SK-N-SH treated with all-trans-retinoic acid at 6 μM for 48 hours (cell line): Measurements from ENCODE around the gene LAMP2.

Experiments used
- ATAC-seq: fragments of 200-7000 bp; cut with Tn5 transposase; 3 replicates; pipeline ENCODE4 v1.9.1; 2020; ENCODE audit warnings: mild to moderate bottlenecking, moderate library complexity
- ARNTL ChIP-seq: fragments of 450-650 bp; formaldehyde crosslinking; IDR thresholded peaks from 2 replicates; pipeline ENCODE4 v1.5.0; 2020; ENCODE audit warnings: low read depth, mild to moderate bottlenecking, moderate library complexity, borderline replicate concordance
- BACH2 ChIP-seq: fragments of 250-450 bp; sonication (Bioruptor Pico); IDR thresholded peaks from 2 replicates; pipeline ENCODE4 v1.9.0; 2021; ENCODE audit warnings: mild to moderate bottlenecking, borderline replicate concordance
- CSDC2 ChIP-seq: fragments of 250-450 bp; sonication (Bioruptor Pico); IDR thresholded peaks from 2 replicates; pipeline ENCODE4 v1.5.0; 2020; ENCODE audit warnings: mild to moderate bottlenecking, moderate library complexity
- GLIS3 ChIP-seq: fragments of 250-450 bp; sonication (Bioruptor Pico); IDR thresholded peaks from 2 replicates; pipeline ENCODE4 v1.5.0; 2020; ENCODE audit warnings: mild to moderate bottlenecking, moderate library complexity
- ISL1 ChIP-seq: fragments of 250-450 bp; sonication (Bioruptor Pico); IDR thresholded peaks from 2 replicates; pipeline ENCODE4 v2.1.2; 2022; ENCODE audit warnings: mild to moderate bottlenecking, moderate library complexity
- OSR1 ChIP-seq: fragments of 250-450 bp; sonication (Bioruptor Pico); IDR thresholded peaks from 2 replicates; pipeline ENCODE4 v1.8.0; 2022; ENCODE audit warnings: moderate library complexity, mild to moderate bottlenecking, inconsistent platforms
- SNAI2 ChIP-seq: fragments of 250-450 bp; sonication (Bioruptor Pico); IDR thresholded peaks from 2 replicates; pipeline ENCODE4 v1.5.0; 2020; ENCODE audit warnings: mild to moderate bottlenecking, moderate library complexity
- TCF4 ChIP-seq: fragments of 250-450 bp; sonication (Bioruptor Pico); IDR thresholded peaks from 2 replicates; pipeline ENCODE4 v1.8.0; 2021; ENCODE audit warnings: mild to moderate bottlenecking, moderate library complexity, borderline replicate concordance
- TOX ChIP-seq: fragments of 250-450 bp; sonication (Bioruptor Pico); IDR thresholded peaks from 2 replicates; pipeline ENCODE4 v1.8.0; 2021; ENCODE audit warnings: mild to moderate bottlenecking, moderate library complexity, borderline replicate concordance
- ZFP3 ChIP-seq: fragments of 250-450 bp; sonication (Bioruptor Pico); IDR thresholded peaks from 2 replicates; pipeline ENCODE4 v1.5.0; 2020; ENCODE audit warnings: mild to moderate bottlenecking, moderate library complexity
- ZFP30 ChIP-seq: fragments of 450-650 bp; formaldehyde crosslinking; IDR thresholded peaks from 2 replicates; pipeline ENCODE4 v1.5.0; 2022; ENCODE audit warnings: mild to moderate bottlenecking, moderate library complexity
- ZNF565 ChIP-seq: fragments of 450-650 bp; formaldehyde crosslinking; conservative IDR thresholded peaks from 2 replicates; pipeline ENCODE4 v1.5.0; 2020; ENCODE audit warnings: low read depth, mild to moderate bottlenecking, moderate library complexity
- ZNF8 ChIP-seq: fragments of 450-650 bp; formaldehyde crosslinking; IDR thresholded peaks from 2 replicates; pipeline ENCODE4 v1.5.0; 2020; ENCODE audit warnings: mild to moderate bottlenecking, moderate library complexity
- TF ChIP-seq, protein P1 (sequence below): fragments of 250-450 bp; sonication (Bioruptor Pico); IDR thresholded peaks from 2 replicates; pipeline ENCODE4 v1.5.1; 2021; ENCODE audit warnings: mild to moderate bottlenecking, moderate library complexity
- TF ChIP-seq, protein P2 (sequence below): fragments of 250-450 bp; sonication (Bioruptor Pico); IDR thresholded peaks from 2 replicates; pipeline ENCODE4 v1.5.1; 2020; ENCODE audit warnings: low read depth, mild to moderate bottlenecking, moderate library complexity
- TF ChIP-seq, protein P3 (sequence below): fragments of 250-450 bp; sonication (Bioruptor Pico); IDR thresholded peaks from 2 replicates; pipeline ENCODE4 v1.8.0; 2021; ENCODE audit warnings: low read depth, mild to moderate bottlenecking, moderate library complexity, borderline replicate concordance
- TF ChIP-seq, protein P4 (sequence below): fragments of 250-450 bp; sonication (Bioruptor Pico); IDR thresholded peaks from 2 replicates; pipeline ENCODE4 v1.8.0; 2020; ENCODE audit warnings: mild to moderate bottlenecking, moderate library complexity, borderline replicate concordance
- TF ChIP-seq, protein P5 (sequence below): fragments of 250-450 bp; sonication (Bioruptor Pico); IDR thresholded peaks from 2 replicates; pipeline ENCODE4 v1.5.0; 2020; ENCODE audit warnings: mild to moderate bottlenecking, moderate library complexity

Gene LAMP2

DNA sequence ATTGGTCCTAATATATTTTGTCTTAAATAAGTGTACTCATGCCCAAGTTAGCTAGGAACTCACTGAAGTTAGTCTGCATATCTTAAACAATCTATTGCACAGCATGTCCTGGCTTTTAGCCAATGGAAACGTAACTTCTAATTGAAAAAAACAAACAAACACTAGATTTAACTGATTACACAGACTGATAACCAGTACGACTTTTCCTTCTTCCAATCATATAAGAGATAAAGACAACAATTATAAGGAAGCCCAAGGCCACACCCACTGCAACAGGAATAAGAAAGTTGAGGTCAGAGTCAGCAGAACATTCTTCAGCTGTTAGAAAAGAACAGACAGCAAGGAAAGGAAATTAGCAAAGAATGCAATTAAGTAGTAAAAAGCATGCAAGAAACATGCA lies 40.8 kb downstream of the LAMP2 start:
- no peak for TF ChIP-seq ZFP3 (CRISPR knock-in tag)
- TF ChIP-seq OSR1 (CRISPR knock-in tag), result no peak
- TF ChIP-seq TCF4 (CRISPR knock-in tag), result no peak
- TF ChIP-seq ZNF8 (CRISPR knock-in tag), result no peak
- TF ChIP-seq, protein P1, sequence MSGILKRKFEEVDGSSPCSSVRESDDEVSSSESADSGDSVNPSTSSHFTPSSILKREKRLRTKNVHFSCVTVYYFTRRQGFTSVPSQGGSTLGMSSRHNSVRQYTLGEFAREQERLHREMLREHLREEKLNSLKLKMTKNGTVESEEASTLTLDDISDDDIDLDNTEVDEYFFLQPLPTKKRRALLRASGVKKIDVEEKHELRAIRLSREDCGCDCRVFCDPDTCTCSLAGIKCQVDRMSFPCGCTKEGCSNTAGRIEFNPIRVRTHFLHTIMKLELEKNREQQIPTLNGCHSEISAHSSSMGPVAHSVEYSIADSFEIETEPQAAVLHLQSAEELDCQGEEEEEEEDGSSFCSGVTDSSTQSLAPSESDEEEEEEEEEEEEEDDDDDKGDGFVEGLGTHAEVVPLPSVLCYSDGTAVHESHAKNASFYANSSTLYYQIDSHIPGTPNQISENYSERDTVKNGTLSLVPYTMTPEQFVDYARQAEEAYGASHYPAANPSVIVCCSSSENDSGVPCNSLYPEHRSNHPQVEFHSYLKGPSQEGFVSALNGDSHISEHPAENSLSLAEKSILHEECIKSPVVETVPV, result no peak
- no peak for TF ChIP-seq CSDC2 (CRISPR knock-in tag)
- TF ChIP-seq, protein P2, sequence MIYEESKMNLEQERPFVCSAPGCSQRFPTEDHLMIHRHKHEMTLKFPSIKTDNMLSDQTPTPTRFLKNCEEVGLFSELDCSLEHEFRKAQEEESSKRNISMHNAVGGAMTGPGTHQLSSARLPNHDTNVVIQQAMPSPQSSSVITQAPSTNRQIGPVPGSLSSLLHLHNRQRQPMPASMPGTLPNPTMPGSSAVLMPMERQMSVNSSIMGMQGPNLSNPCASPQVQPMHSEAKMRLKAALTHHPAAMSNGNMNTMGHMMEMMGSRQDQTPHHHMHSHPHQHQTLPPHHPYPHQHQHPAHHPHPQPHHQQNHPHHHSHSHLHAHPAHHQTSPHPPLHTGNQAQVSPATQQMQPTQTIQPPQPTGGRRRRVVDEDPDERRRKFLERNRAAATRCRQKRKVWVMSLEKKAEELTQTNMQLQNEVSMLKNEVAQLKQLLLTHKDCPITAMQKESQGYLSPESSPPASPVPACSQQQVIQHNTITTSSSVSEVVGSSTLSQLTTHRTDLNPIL (CRISPR knock-in tag), result no peak
- TF ChIP-seq, protein P3, sequence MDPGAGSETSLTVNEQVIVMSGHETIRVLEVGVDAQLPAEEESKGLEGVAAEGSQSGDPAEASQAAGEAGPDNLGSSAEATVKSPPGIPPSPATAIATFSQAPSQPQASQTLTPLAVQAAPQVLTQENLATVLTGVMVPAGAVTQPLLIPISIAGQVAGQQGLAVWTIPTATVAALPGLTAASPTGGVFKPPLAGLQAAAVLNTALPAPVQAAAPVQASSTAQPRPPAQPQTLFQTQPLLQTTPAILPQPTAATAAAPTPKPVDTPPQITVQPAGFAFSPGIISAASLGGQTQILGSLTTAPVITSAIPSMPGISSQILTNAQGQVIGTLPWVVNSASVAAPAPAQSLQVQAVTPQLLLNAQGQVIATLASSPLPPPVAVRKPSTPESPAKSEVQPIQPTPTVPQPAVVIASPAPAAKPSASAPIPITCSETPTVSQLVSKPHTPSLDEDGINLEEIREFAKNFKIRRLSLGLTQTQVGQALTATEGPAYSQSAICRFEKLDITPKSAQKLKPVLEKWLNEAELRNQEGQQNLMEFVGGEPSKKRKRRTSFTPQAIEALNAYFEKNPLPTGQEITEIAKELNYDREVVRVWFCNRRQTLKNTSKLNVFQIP (CRISPR knock-in tag), result no peak
- no peak for TF ChIP-seq GLIS3 (CRISPR knock-in tag)
- TF ChIP-seq ISL1 (CRISPR knock-in tag), result no peak
- TF ChIP-seq, protein P4, sequence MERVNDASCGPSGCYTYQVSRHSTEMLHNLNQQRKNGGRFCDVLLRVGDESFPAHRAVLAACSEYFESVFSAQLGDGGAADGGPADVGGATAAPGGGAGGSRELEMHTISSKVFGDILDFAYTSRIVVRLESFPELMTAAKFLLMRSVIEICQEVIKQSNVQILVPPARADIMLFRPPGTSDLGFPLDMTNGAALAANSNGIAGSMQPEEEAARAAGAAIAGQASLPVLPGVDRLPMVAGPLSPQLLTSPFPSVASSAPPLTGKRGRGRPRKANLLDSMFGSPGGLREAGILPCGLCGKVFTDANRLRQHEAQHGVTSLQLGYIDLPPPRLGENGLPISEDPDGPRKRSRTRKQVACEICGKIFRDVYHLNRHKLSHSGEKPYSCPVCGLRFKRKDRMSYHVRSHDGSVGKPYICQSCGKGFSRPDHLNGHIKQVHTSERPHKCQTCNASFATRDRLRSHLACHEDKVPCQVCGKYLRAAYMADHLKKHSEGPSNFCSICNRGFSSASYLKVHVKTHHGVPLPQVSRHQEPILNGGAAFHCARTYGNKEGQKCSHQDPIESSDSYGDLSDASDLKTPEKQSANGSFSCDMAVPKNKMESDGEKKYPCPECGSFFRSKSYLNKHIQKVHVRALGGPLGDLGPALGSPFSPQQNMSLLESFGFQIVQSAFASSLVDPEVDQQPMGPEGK, result no peak
- TF ChIP-seq SNAI2 (CRISPR knock-in tag), result no peak
- no peak for TF ChIP-seq ZNF565 (CRISPR knock-in tag)
- no peak for TF ChIP-seq BACH2 (CRISPR knock-in tag)
- ATAC-seq, result no peak

DNA sequence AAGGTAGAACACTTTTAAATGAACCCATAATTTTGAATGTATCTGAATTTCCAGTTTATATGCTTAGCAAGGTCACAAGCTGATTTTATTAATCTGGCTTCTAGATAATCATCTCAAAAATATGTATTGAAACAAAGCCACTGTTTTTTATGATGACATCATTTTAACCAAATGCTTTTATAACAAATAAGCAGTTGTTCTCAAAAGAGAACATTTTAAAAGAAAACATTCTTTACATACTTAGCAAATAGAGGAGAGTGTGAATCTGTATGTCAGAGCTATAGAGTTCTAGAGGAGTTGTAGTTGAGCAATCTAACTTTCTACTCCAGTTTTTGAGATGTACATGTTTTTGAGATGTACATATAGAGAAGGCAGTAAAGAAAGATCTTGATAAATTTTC lies 42.5 kb downstream of the LAMP2 start:
- no peak; the same call in 1 of the 3 replicates for ATAC-seq
- TF ChIP-seq ISL1 (CRISPR knock-in tag) (0 out of 2 replicates have a peak, but pooled peaks have one; percentile 13), TOX (CRISPR knock-in tag) (no peak)

DNA sequence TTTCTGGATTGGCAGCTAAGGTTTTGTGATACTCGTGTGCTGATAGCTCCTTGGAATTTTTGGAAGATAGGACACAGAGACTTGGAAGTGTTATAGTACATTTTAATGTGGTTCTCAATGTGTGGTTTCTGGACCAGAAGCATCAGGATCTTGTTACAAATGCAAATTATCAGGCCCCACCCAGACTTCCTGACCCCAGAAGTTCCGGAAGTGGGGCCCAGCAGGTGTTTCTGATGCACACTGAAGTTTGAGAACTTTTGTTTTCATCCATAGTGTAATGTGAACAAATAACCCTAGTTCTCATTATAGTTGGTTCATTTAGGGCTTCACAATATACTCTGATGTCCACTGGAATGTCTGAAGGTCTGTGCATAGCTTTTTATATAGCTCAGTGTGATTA lies 49.6 kb downstream of the LAMP2 start:
- no peak for ATAC-seq
- TF ChIP-seq, protein P3 (CRISPR knock-in tag), result no peak
- TF ChIP-seq, protein P4, result no peak
- TF ChIP-seq, protein P1, result no peak
- TF ChIP-seq ZFP30 (CRISPR knock-in tag) (no peak), ZNF565 (CRISPR knock-in tag) (no peak), ZFP3 (CRISPR knock-in tag) (no peak), ISL1 (CRISPR knock-in tag) (no peak), ARNTL (CRISPR knock-in tag) (no peak)
- TF ChIP-seq, protein P5, sequence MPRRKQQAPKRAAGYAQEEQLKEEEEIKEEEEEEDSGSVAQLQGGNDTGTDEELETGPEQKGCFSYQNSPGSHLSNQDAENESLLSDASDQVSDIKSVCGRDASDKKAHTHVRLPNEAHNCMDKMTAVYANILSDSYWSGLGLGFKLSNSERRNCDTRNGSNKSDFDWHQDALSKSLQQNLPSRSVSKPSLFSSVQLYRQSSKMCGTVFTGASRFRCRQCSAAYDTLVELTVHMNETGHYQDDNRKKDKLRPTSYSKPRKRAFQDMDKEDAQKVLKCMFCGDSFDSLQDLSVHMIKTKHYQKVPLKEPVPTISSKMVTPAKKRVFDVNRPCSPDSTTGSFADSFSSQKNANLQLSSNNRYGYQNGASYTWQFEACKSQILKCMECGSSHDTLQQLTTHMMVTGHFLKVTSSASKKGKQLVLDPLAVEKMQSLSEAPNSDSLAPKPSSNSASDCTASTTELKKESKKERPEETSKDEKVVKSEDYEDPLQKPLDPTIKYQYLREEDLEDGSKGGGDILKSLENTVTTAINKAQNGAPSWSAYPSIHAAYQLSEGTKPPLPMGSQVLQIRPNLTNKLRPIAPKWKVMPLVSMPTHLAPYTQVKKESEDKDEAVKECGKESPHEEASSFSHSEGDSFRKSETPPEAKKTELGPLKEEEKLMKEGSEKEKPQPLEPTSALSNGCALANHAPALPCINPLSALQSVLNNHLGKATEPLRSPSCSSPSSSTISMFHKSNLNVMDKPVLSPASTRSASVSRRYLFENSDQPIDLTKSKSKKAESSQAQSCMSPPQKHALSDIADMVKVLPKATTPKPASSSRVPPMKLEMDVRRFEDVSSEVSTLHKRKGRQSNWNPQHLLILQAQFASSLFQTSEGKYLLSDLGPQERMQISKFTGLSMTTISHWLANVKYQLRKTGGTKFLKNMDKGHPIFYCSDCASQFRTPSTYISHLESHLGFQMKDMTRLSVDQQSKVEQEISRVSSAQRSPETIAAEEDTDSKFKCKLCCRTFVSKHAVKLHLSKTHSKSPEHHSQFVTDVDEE, result no peak
- TF ChIP-seq, protein P2 (CRISPR knock-in tag), result no peak
